Neural progenitor cell (in vitro differentiated cells): Measurements from ENCODE around the gene CRYBG3.

Source experiments
- CTCF ChIP-seq: fragments of 200-600 bp; sonication (generic); IDR thresholded peaks from 2 replicates; pipeline ENCODE4 v1.5.1; 2017; ENCODE audit warnings: antibody characterized with exemption, mild to moderate bottlenecking
- EZH2 ChIP-seq: fragments of 200-600 bp; sonication (generic); IDR thresholded peaks from 2 replicates; pipeline ENCODE4 v1.6.1; 2017; ENCODE audit warnings: antibody characterized with exemption, mild to moderate bottlenecking, moderate library complexity
- EZH2phosphoT487 ChIP-seq: fragments of 200-600 bp; sonication (generic); IDR thresholded peaks from 2 replicates; pipeline ENCODE4 v1.6.1; 2017; ENCODE audit warnings: antibody characterized with exemption

GRCh38 chr3:97816811-97817210 is 5.0 kb upstream of the CRYBG3 start:
- TF ChIP-seq EZH2 (no peak), CTCF (no peak), EZH2phosphoT487 (no peak)
